HCT116 (cell line): ENCODE measurements around the gene MN1.

Experiments used
- ATF3 ChIP-seq: IDR thresholded peaks from 2 replicates; pipeline ENCODE4 v1.6.1; 2012
- CTCF ChIP-seq, 3 experiments: fragments of 200-600 bp in 1 of 3; sonication (generic) in 1 of 3; IDR thresholded peaks in 2 of 3; conservative IDR thresholded peaks in 1 of 3; 2 replicates each; pipeline ENCODE4 v1.5.1; 2012 to 2017; ENCODE audit warnings: low read depth in 2 of 3, low read length in 2 of 3, antibody characterized with exemption in 1 of 3, borderline replicate concordance in 1 of 3, control low read depth in 1 of 3, mild to moderate bottlenecking in 1 of 3, mixed read lengths in 1 of 3, mixed run types in 1 of 3, moderate library complexity in 1 of 3; ENCODE audit not compliant: insufficient read depth in 1 of 3
- ELF1 ChIP-seq: IDR thresholded peaks from 2 replicates; pipeline ENCODE4 v1.6.1; 2012; ENCODE audit warnings: low read depth, borderline replicate concordance
- EZH2phosphoT487 ChIP-seq: fragments of 200-600 bp; IDR thresholded peaks from 2 replicates; pipeline ENCODE4 v1.6.1; 2018; ENCODE audit warnings: antibody characterized with exemption, borderline replicate concordance
- FOSL1 ChIP-seq: IDR thresholded peaks from 2 replicates; pipeline ENCODE4 v1.6.1; 2012; ENCODE audit warnings: low read depth
- POLR2A ChIP-seq: IDR thresholded peaks from 2 replicates; pipeline ENCODE4 v1.7.0; 2011; ENCODE audit warnings: borderline replicate concordance; ENCODE audit not compliant: insufficient read depth, insufficient read length; ENCODE audit errors: extremely low read depth
- POLR2AphosphoS5 ChIP-seq: IDR thresholded peaks from 2 replicates; pipeline ENCODE4 v1.6.1; 2011; ENCODE audit warnings: mild to moderate bottlenecking, low read depth, low read length, moderate library complexity
- TCF7L2 ChIP-seq: IDR thresholded peaks from 2 replicates; pipeline ENCODE4 v1.7.0; 2011; ENCODE audit warnings: borderline replicate concordance, inconsistent platforms; ENCODE audit not compliant: insufficient read depth, insufficient read length; ENCODE audit errors: extremely low read depth
- YY1 ChIP-seq: IDR thresholded peaks from 2 replicates; pipeline ENCODE4 v1.6.1; 2011; ENCODE audit warnings: low read length, low read depth, moderate library complexity, mild to moderate bottlenecking; ENCODE audit not compliant: insufficient replicate concordance; ENCODE audit errors: extremely low read depth

GRCh38 chr22:27805841-27806240, 4.3 kb upstream of the MN1 start:
- TF ChIP-seq EZH2phosphoT487 (no peak), TCF7L2 (no peak), CTCF (IDR thresholded peaks at IDR 0.05 in 2 of 3, conservative IDR thresholded peaks at IDR 0.05 in 1 of 3; ENCODE audit: borderline replicate concordance in 1 of 3, insufficient read depth in 1 of 3, low read depth in 2 of 3, low read length in 2 of 3) (no peak), FOSL1 (no peak), POLR2AphosphoS5 (no peak), ATF3 (no peak), POLR2A (no peak), YY1 (no peak), ELF1 (no peak)
